Testis (tissue), 3 donors: Measurements from ENCODE around the gene CKAP5. TPM values are rescaled to one million over a fixed set of nuclear protein-coding genes. Genes with fewer than 3 reads are reported as not detected.

Experiments
- DNase-seq: peaks from one replicate; pipeline ENCODE4 v3.0.0-alpha.2; 2019
- H3K27ac ChIP-seq, 2 donors: fragments of 200-600 bp; sonication (generic); one replicate each; pipeline ENCODE4 v1.5.1; 2019
- H3K27me3 ChIP-seq: fragments of 200-600 bp; sonication (generic); one replicate; pipeline ENCODE4 v1.5.1; 2019
- H3K36me3 ChIP-seq: fragments of 200-600 bp; sonication (generic); one replicate; pipeline ENCODE4 v1.5.1; 2017; ENCODE audit warnings: low read depth; ENCODE audit errors: missing control alignments
- H3K4me1 ChIP-seq: fragments of 200-600 bp; sonication (generic); one replicate; pipeline ENCODE4 v1.5.1; 2019
- H3K4me3 ChIP-seq, 2 donors: fragments of 200-600 bp; sonication (generic); one replicate each; pipeline ENCODE4 v1.5.1; 2017 to 2019
- H3K9me3 ChIP-seq: fragments of 200-600 bp; sonication (generic); one replicate; pipeline ENCODE4 v1.5.1; 2017
- CTCF ChIP-seq, 3 experiments: fragments of 450-650 bp in 2 of 3; fragments of 200-600 bp in 1 of 3; sonication (generic) in 1 of 3; IDR thresholded peaks; one replicate each; pipeline ENCODE4 v1.5.1; 2016 to 2019; ENCODE audit warnings: antibody characterized with exemption in 3 of 3, mild to moderate bottlenecking in 2 of 3, moderate library complexity in 1 of 3
- POLR2A ChIP-seq: fragments of 450-650 bp; IDR thresholded peaks from one replicate; pipeline ENCODE4 v1.6.1; 2017; ENCODE audit warnings: antibody characterized with exemption, mild to moderate bottlenecking, moderate library complexity
- WGBS, 2 donors: methylation state at CpG; one replicate each; pipeline ENCODE4 v1.1.5; 2018; 5-methylcytosine and 5-hydroxymethylcytosine counted together
- intact Hi-C: fragments of 100-400 bp; cut with DNase I; formaldehyde crosslinking; loops from one replicate; pipeline ENCODE4 v1.15.1; 2023; ENCODE audit warnings: low total_unique reads
- polyA plus RNA-seq: library from polyadenylated mRNA; stranded (reverse); fragments of 350-450 nt; fragmentation: Illumina TruSeq; extraction: RNeasy Lipid Tissue Mini Kit (QIAGEN cat#74804); gene quantifications from one replicate; pipeline ENCODE4 v1.2.3, GENCODE V29; 2014; ENCODE audit warnings: low read depth, low replicate concordance; ENCODE audit not compliant: insufficient read depth
- total RNA-seq, 2 donors: library from RNA; depleted of rRNA; stranded (reverse); fragments of >200 nt; gene quantifications; one replicate each; pipeline ENCODE4 v1.2.3, GENCODE V29; 2016

CKAP5 gene
- total and polyA plus RNA-seq, 3 donors from 2014 or later: 92.3 to 118 (median 106) TPM

GRCh38 chr11:46737699-46738098 is 108.4 kb downstream of the CKAP5 start:
- Histone ChIP-seq H3K4me3 (no peak overlapping the region), H3K9me3 (no peaks in the 10 kb centered on the region), H3K36me3 (no peaks in the 10 kb centered on the region), H3K27me3 (no peaks in the 10 kb centered on the region), H3K4me1 (peaks cover 5% of the 10 kb centered on the region), H3K27ac (no peak overlapping the region)
- no peak for DNase-seq
- intact Hi-C loops: no loop called here
- WGBS, 2 donors: 87 to 94% methylated on average over 11 of the region's 11 CpGs
- TF ChIP-seq POLR2A (no peak), CTCF (IDR thresholded peaks at IDR 0.05) (no peak)

- 66% methylated on average over 5 of the region's 5 CpGs for WGBS, 2 donors
- H3K36me3 ChIP-seq: no peaks in the 10 kb centered on the region
- intact Hi-C loops: no loop called here
- H3K4me3 ChIP-seq: no peak overlapping the region
- H3K4me1 ChIP-seq: peaks cover 5% of the 10 kb centered on the region
- H3K9me3 ChIP-seq: no peaks in the 10 kb centered on the region
- no peak for DNase-seq
- H3K27ac ChIP-seq: no peak overlapping the region
- no peak for TF ChIP-seq CTCF (IDR thresholded peaks at IDR 0.05)
- TF ChIP-seq POLR2A: no peak
- no peaks in the 10 kb centered on the region for H3K27me3 ChIP-seq
Observed at GRCh38 chr11:46736615-46737014, 109.5 kb downstream of the CKAP5 start.

GRCh38 chr11:46736146-46736545 is 109.9 kb downstream of the CKAP5 start:
- H3K4me3 ChIP-seq: no peak overlapping the region
- H3K4me1 ChIP-seq: peaks cover 5% of the 10 kb centered on the region
- WGBS, 2 donors: 92 to 96% methylated on average over 7 of the region's 7 CpGs
- H3K36me3 ChIP-seq: no peaks in the 10 kb centered on the region
- no peaks in the 10 kb centered on the region for H3K9me3 ChIP-seq
- TF ChIP-seq POLR2A: no peak
- no peak for TF ChIP-seq CTCF (IDR thresholded peaks at IDR 0.05)
- intact Hi-C loops: no loop called here
- H3K27ac ChIP-seq: no peak overlapping the region
- no peaks in the 10 kb centered on the region for H3K27me3 ChIP-seq
- no peak for DNase-seq

- WGBS, 2 donors: 64 to 95% methylated on average over 1 of the region's 1 CpG
- TF ChIP-seq POLR2A (no peak), CTCF (IDR thresholded peaks at IDR 0.05) (no peak)
Observed at GRCh38 chr11:46733234-46733633, 112.8 kb downstream of the CKAP5 start.

GRCh38 chr11:46731545-46731944 is 114.5 kb downstream of the CKAP5 start:
- WGBS, 2 donors: 68 to 75% methylated on average over 4 of the region's 4 CpGs
- no peak for DNase-seq
- intact Hi-C loops: no loop called here

More at GRCh38 chr11:46733234-46733633, 112.8 kb downstream of the CKAP5 start:
- H3K4me3 ChIP-seq: no peak overlapping the region
- intact Hi-C loops: no loop called here
- DNase-seq: no peak
- no peaks in the 10 kb centered on the region for H3K36me3 ChIP-seq
- H3K27me3 ChIP-seq: no peaks in the 10 kb centered on the region
- H3K9me3 ChIP-seq: no peaks in the 10 kb centered on the region
- no peak overlapping the region for H3K27ac ChIP-seq
- no peaks in the 10 kb centered on the region for H3K4me1 ChIP-seq

More at GRCh38 chr11:46731545-46731944, 114.5 kb downstream of the CKAP5 start:
- TF ChIP-seq CTCF (IDR thresholded peaks at IDR 0.05) (no peak), POLR2A (no peak)
- no peak overlapping the region for H3K4me3 ChIP-seq
- H3K27me3 ChIP-seq: no peaks in the 10 kb centered on the region
- no peaks in the 10 kb centered on the region for H3K9me3 ChIP-seq
- no peaks in the 10 kb centered on the region for H3K4me1 ChIP-seq
- H3K27ac ChIP-seq: no peak overlapping the region
- no peaks in the 10 kb centered on the region for H3K36me3 ChIP-seq
